ENCODE measurements around the gene TP53BP2.
"Not testable (repeated sequence)": the region's sequence is repeated elsewhere in the genome, so short reads cannot be mapped to it uniquely, and the experiment has no call there.

Gene TP53BP2

DNA sequence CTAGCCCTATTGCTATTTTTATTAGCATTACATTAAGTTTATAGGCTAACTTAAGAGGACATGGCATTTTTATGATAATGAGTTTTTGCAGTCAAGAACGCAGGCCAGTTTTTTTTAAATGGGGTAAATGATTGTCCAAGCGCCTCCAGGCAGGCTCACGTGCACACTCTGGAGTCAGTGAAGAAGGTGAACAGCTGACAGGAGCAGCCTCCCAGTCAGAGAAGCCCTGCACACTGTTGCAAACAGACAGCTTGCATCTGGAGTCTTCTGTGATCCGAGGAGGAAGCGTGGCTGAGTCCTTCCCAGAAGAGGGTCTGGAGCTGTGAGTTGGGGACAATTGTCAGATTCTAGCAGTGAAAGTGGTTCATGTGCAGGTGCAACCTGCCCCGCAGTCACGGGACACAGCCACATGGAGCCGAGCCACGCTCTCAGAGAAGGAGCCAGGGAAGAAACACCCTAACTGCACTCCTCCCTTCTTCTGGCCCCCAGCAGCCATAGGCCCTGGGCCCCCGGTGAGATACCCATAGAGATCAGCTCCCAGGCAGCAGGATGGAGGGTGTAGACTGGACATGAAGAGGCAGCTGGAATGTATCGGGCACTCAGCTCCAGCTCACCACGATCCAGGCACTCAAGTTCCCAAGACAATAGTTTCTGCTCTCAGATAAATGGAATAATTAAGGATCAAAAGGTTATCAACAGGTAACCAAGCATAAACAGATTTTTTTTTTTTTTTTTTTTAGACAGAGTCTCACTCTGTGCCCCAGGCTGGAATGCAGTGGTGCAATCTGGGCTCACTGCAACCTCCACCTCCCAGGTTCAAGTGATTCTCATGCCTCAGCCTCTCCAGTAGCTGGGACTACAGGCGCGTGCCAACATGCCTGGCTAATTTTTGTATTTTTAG, 107.0 kb downstream of the TP53BP2 start:
- DNase-seq: peak; percentile 13

DNA sequence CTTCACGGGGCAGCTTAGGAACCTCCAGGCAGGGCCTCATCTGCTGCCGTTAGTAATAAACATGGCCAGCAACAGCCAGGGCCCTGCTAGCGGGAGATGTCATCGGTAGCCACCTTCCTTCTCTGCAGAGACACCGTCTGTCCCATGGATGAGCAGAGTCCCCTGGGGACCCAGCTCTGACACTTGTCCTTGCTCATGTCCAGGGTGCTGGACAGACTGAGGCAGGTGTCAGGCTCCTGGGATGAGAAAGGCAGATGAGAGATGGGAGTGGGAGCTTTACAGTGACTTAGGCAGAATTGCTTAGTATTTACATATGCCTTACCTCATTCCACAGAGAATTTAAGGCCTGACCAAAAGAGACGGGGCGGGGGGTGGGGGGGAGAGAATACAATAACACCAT, 108.4 kb downstream of the TP53BP2 start:
- DNase-seq: no peak

- not testable (repeated sequence) for DNase-seq
These were observed 109.1 kb downstream of the TP53BP2 start for GRCh38 chr1:223736638-223737037.

DNA sequence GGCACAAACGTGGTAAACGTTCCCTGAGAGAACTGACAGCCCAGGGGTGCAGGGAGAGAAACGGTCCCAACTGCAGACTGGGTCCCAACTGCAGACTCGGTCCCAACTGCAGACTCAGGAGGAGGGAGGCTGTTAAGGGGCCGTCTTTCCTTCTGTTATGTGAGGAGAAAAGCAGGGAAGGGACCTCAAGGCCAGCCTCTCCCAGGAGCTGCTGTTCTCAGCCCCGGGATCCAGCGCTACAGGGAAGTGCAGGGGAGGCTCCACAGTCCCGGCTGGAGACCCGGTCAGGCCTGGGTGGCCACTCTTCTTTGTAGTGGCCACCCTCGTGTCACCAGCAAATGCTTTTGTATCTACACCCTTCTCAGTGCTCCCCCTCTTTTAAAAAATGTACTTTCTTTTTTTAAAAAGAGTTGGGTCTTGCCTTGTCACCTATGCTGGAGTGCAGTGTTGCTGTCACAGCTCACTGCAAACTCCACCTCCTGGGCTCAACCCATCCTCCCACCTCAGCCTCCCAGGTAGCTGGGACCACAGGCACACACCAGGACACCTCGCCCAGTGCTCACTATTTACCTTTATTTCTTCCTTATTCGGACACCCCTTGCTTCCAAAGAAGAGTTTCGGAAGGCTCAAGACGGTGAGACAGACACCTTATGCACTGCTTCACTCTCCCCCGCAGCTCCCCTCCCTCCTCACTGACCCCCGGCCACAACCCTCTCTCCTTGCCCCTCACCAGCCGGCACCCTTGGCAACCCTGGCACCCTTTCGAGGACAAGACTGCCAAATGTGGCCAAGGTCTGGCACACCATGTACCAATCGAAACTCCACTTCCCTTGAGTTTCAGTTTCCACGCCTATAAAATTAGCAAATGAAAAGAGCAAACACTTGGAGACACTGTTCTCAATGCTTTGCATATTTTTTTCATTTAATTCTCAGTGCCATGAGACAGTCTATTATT, 111.6 kb downstream of the TP53BP2 start:
- DNase-seq: no peak

GRCh38 chr1:223732993-223733798, 112.6 kb downstream of the TP53BP2 start:
- DNase-seq: no peak

DNA sequence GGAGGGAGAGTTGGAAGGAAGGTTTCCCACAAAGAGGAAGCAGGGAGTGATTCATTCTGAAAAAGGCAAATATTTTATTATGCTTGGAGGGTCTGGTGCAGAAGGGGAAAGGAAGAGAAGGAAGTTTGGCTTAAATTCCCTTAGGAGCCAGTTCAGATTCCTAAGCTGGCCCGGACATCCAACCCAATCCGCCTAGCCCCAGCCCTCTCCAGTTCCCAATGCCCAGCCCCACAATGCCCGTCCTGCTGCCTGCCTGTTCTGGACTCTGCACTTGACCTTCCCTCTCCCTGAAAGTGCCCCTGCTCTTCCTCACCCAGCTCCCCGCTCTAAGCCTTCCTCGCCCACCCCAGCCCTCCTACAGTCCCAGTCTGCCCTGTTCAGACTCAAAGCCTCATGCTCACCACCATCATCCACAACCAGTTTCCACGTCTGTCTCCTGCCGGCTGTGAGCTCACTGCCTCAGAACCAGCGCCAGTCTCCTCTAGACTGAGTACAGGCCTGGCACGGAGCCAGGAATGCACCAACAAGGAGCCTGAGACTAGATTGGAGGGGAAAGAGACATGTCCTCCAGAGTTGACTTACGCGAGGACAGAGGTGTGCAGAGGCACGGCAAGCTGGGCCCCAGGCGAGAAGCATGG, 114.5 kb downstream of the TP53BP2 start:
- DNase-seq: peak; percentile 40

DNA sequence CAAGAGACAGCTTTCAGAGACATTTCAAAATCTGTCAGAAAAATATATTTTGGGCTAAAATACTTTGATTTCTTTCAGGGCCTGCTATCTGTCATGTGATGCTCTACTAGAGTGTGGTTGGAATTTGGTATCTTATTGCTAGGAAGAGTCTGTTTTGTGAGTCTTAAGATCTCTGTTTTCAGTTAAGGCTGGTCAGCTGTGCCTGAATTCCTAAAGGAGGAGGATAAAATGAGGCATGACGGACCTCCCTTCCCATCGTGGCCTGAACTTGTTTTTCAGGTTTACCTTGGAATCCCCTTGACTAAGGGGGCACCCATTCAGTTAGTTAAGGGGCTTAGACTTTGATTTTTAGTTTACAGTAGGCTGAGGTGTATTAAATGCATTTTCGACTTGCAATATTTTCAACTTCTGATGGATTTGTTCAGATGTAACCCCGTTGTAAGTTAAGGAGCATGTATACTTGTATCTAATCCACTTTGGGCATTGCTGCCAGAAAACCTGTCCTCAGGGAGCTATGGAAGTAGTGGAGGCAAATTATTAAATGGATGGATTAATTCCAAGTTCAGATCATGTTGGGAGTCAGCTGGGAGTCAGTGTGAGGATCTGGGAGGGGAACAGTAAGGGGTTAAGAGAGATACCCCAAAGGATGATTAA, 115.1 kb downstream of the TP53BP2 start:
- no peak for DNase-seq

DNA sequence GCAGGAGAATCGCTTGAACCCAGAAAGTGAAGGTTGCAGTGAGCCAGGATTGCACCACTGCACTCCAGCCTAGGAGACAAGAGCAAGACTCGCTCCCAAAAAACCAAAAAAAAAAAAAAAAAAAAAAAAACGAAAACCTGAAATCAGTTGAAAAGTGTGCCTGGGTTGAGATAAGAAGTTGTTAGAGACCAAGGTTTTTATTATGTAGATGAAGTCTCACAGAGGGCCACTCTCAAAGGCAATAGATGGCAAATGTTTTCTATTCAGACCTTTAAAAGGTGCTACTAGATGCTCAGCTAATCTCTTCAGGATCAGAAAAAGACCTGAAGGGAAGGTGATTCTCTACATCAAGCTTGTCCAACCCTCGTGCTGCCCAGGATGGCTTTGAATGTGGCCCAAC, 115.8 kb downstream of the TP53BP2 start:
- DNase-seq: no peak

Measured in NCI-H226 (cell line).